Testis (tissue), 3 donors: ENCODE results near the gene KCTD5. TPM values are rescaled to one million over a fixed set of nuclear protein-coding genes. Genes with fewer than 3 reads are reported as not detected.

Experiments
- DNase-seq: peaks from one replicate; pipeline ENCODE4 v3.0.0-alpha.2; 2019
- H3K27ac ChIP-seq, 2 donors: fragments of 200-600 bp; sonication (generic); one replicate each; pipeline ENCODE4 v1.5.1; 2019
- H3K27me3 ChIP-seq: fragments of 200-600 bp; sonication (generic); one replicate; pipeline ENCODE4 v1.5.1; 2019
- H3K36me3 ChIP-seq: fragments of 200-600 bp; sonication (generic); one replicate; pipeline ENCODE4 v1.5.1; 2017; ENCODE audit warnings: low read depth; ENCODE audit errors: missing control alignments
- H3K4me1 ChIP-seq: fragments of 200-600 bp; sonication (generic); one replicate; pipeline ENCODE4 v1.5.1; 2019
- H3K4me3 ChIP-seq, 2 donors: fragments of 200-600 bp; sonication (generic); one replicate each; pipeline ENCODE4 v1.5.1; 2017 to 2019
- H3K9me3 ChIP-seq: fragments of 200-600 bp; sonication (generic); one replicate; pipeline ENCODE4 v1.5.1; 2017
- CTCF ChIP-seq, 3 experiments: fragments of 450-650 bp in 2 of 3; fragments of 200-600 bp in 1 of 3; sonication (generic) in 1 of 3; IDR thresholded peaks; one replicate each; pipeline ENCODE4 v1.5.1; 2016 to 2019; ENCODE audit warnings: antibody characterized with exemption in 3 of 3, mild to moderate bottlenecking in 2 of 3, moderate library complexity in 1 of 3
- POLR2A ChIP-seq: fragments of 450-650 bp; IDR thresholded peaks from one replicate; pipeline ENCODE4 v1.6.1; 2017; ENCODE audit warnings: antibody characterized with exemption, mild to moderate bottlenecking, moderate library complexity
- WGBS, 2 donors: methylation state at CpG; one replicate each; pipeline ENCODE4 v1.1.5; 2018; 5-methylcytosine and 5-hydroxymethylcytosine counted together
- intact Hi-C: fragments of 100-400 bp; cut with DNase I; formaldehyde crosslinking; loops from one replicate; pipeline ENCODE4 v1.15.1; 2023; ENCODE audit warnings: low total_unique reads
- polyA plus RNA-seq: library from polyadenylated mRNA; stranded (reverse); fragments of 350-450 nt; fragmentation: Illumina TruSeq; extraction: RNeasy Lipid Tissue Mini Kit (QIAGEN cat#74804); gene quantifications from one replicate; pipeline ENCODE4 v1.2.3, GENCODE V29; 2014; ENCODE audit warnings: low read depth, low replicate concordance; ENCODE audit not compliant: insufficient read depth
- total RNA-seq, 2 donors: library from RNA; depleted of rRNA; stranded (reverse); fragments of >200 nt; gene quantifications; one replicate each; pipeline ENCODE4 v1.2.3, GENCODE V29; 2016

KCTD5 gene
- total and polyA plus RNA-seq, 3 donors from 2014 or later: 33.3 to 72.2 (median 63.9) TPM

- Histone ChIP-seq H3K36me3 (no peaks in the 10 kb centered on the region), H3K9me3 (no peaks in the 10 kb centered on the region), H3K27me3 (no peaks in the 10 kb centered on the region), H3K4me3 (no peak overlapping the region), H3K4me1 (peaks cover 9% of the 10 kb centered on the region), H3K27ac (no peak overlapping the region)
- DNase-seq: no peak
- TF ChIP-seq CTCF (IDR thresholded peaks at IDR 0.05) (no peak), POLR2A (no peak)
- intact Hi-C loops: no loop called here
- 90 to 93% methylated on average over 14 to 28 of the region's 28 CpGs for WGBS, 2 donors
Measured at GRCh38 chr16:2713985-2714774, 31.9 kb downstream of the KCTD5 start.

- TF ChIP-seq POLR2A: no peak
- no peak for TF ChIP-seq CTCF (IDR thresholded peaks at IDR 0.05)
- H3K4me1 ChIP-seq: peaks cover 12% of the 10 kb centered on the region
- H3K27me3 ChIP-seq: no peaks in the 10 kb centered on the region
- H3K36me3 ChIP-seq: no peaks in the 10 kb centered on the region
- H3K4me3 ChIP-seq: no peak overlapping the region
- WGBS, 2 donors: 21 to 26% methylated on average over 9 of the region's 9 CpGs
- no peak overlapping the region for H3K27ac ChIP-seq
- DNase-seq: no peak
- H3K9me3 ChIP-seq: no peaks in the 10 kb centered on the region
- intact Hi-C loops: no loop called here
Measured at GRCh38 chr16:2715064-2715463, 32.7 kb downstream of the KCTD5 start.

GRCh38 chr16:2715519-2715918 lies 33.2 kb downstream of the KCTD5 start:
- peak; percentile 82 for DNase-seq
- intact Hi-C loops: no loop called here
- H3K4me1 ChIP-seq: peaks cover 17% of the 10 kb centered on the region
- no peak overlapping the region for H3K4me3 ChIP-seq
- H3K36me3 ChIP-seq: no peaks in the 10 kb centered on the region
- no peaks in the 10 kb centered on the region for H3K27me3 ChIP-seq
- no peak overlapping the region for H3K27ac ChIP-seq
- TF ChIP-seq POLR2A: no peak
- TF ChIP-seq CTCF (IDR thresholded peaks at IDR 0.05): no peak
- 5 to 7% methylated on average over 6 to 30 of the region's 33 CpGs for WGBS, 2 donors
- H3K9me3 ChIP-seq: no peaks in the 10 kb centered on the region

DNA sequence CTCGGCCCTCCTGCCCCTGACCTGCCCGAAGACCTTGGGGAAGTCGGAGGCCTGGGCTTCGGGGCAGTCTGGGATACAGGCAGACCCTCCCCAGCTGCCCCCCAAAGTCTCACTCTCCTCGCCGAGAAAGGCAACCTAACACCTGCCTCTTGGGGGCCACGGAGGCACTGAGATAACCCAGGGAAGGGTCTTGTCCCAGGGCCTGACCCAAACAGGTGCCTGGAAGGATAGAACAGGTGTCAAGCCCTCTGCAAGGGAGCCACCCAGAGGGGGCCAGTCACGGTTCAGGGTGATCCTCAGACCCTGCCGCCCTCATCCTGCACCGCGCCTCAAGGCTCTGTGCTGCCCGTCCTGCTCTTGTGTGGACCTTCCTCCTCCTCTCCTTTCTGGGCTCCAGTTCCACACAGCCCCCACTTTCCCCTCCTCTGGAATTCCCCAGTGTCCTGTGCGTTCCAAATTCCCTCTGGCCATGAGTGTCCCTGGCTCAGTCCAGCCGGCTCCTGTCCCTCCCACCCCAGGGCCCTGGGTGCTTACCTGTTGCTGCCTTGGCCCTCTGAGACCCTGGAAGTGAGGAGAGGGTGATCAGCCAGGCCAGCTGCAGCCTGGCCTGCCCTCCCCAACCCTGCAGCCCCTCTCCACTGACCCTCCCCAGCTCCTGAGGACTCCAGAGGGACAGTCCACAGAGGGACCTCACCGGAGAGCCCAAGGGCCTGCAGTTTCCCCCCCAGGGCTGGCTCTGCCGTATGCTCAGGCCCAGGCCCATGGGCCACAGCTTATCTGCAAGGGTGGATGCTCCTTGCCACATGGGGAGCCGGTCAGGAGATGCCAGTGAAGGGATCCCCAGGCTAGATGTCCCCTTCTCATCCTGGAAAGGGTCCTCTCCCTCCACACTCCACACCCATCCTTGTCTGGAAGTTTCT lies 33.9 kb downstream of the KCTD5 start:
- DNase-seq: no peak
- Histone ChIP-seq H3K4me1 (peaks cover 19% of the 10 kb centered on the region), H3K27ac (no peak overlapping the region), H3K4me3 (no peak overlapping the region), H3K36me3 (no peaks in the 10 kb centered on the region), H3K27me3 (no peaks in the 10 kb centered on the region), H3K9me3 (no peaks in the 10 kb centered on the region)
- intact Hi-C loops: no loop called here
- WGBS, 2 donors: 65 to 67% methylated on average over 7 to 14 of the region's 17 CpGs
- no peak for TF ChIP-seq CTCF (IDR thresholded peaks at IDR 0.05)
- no peak for TF ChIP-seq POLR2A
